GM23338 (cell line): ENCODE results near the gene EREG. TPM values are rescaled to one million over a fixed set of nuclear protein-coding genes. Genes with fewer than 3 reads are reported as not detected.

Source experiments
- ATAC-seq: fragments of 200-7000 bp; cut with Tn5 transposase; 3 replicates; pipeline ENCODE4 v1.9.1; 2020
- DNase-seq: peaks from one replicate; pipeline ENCODE4 v3.0.0-alpha.2; 2015; ENCODE audit warnings: low spot score
- H2AFZ ChIP-seq: fragments of 200-600 bp; sonication (generic); 2 replicates; pipeline ENCODE4 v1.8.0; 2016; ENCODE audit warnings: antibody characterized with exemption, mild to moderate bottlenecking, moderate library complexity
- H3F3A ChIP-seq: fragments of 200-600 bp; sonication (generic); replicated peaks from 2 replicates; pipeline ENCODE4 v1.8.0; 2017; ENCODE audit warnings: antibody characterized with exemption, mixed run types, low read depth
- H3K27ac ChIP-seq: fragments of 200-600 bp; sonication (generic); 2 replicates; pipeline ENCODE4 v1.6.1; 2016; ENCODE audit warnings: low read depth
- H3K27me3 ChIP-seq: fragments of 200-600 bp; sonication (generic); 2 replicates; pipeline ENCODE4 v1.8.0; 2016; ENCODE audit warnings: mild to moderate bottlenecking, mixed run types, moderate library complexity; ENCODE audit not compliant: insufficient read depth
- H3K36me3 ChIP-seq: fragments of 200-600 bp; sonication (generic); 2 replicates; pipeline ENCODE4 v1.8.0; 2016; ENCODE audit warnings: mild to moderate bottlenecking; ENCODE audit not compliant: insufficient read depth
- H3K4me1 ChIP-seq: fragments of 200-600 bp; sonication (generic); 2 replicates; pipeline ENCODE4 v1.8.0; 2016; ENCODE audit warnings: mild to moderate bottlenecking, moderate library complexity; ENCODE audit not compliant: insufficient read depth
- H3K4me2 ChIP-seq: fragments of 200-600 bp; sonication (generic); 2 replicates; pipeline ENCODE4 v1.7.1; 2017; ENCODE audit warnings: mixed run types
- H3K4me3 ChIP-seq: fragments of 200-600 bp; sonication (generic); 2 replicates; pipeline ENCODE4 v1.6.1; 2016; ENCODE audit warnings: mixed run types
- H3K79me2 ChIP-seq: fragments of 200-600 bp; sonication (generic); replicated peaks from 2 replicates; pipeline ENCODE4 v1.8.0; 2017; ENCODE audit warnings: mild to moderate bottlenecking; ENCODE audit not compliant: insufficient read depth
- H3K9me2 ChIP-seq: fragments of 200-600 bp; sonication (generic); 2 replicates; pipeline ENCODE4 v1.8.0; 2017; ENCODE audit not compliant: insufficient read depth
- H4K20me1 ChIP-seq: fragments of 200-600 bp; sonication (generic); replicated peaks from 2 replicates; pipeline ENCODE4 v1.8.0; 2017; ENCODE audit warnings: mild to moderate bottlenecking; ENCODE audit not compliant: insufficient read depth
- H3K27ac Mint-ChIP-seq: 2 replicates; pipeline ENCODE4 v1.8.0; 2020; ENCODE audit warnings: inconsistent platforms, mild to moderate bottlenecking, moderate library complexity, mixed read lengths
- H3K27me3 Mint-ChIP-seq: 3 replicates; pipeline ENCODE4 v1.8.0; 2022; ENCODE audit warnings: low read depth, mild to moderate bottlenecking, moderate library complexity, mixed read lengths, inconsistent platforms; ENCODE audit not compliant: insufficient read depth, poor library complexity
- H3K36me3 Mint-ChIP-seq: 3 replicates; pipeline ENCODE4 v1.8.0; 2021; ENCODE audit warnings: low read depth, mild to moderate bottlenecking, inconsistent platforms, moderate library complexity, mixed read lengths
- H3K4me1 Mint-ChIP-seq: 3 replicates; pipeline ENCODE4 v1.8.0; 2020; ENCODE audit warnings: mild to moderate bottlenecking, inconsistent platforms, mixed read lengths
- H3K4me3 Mint-ChIP-seq: 3 replicates; pipeline ENCODE4 v1.8.0; 2021; ENCODE audit warnings: moderate library complexity, mild to moderate bottlenecking, inconsistent platforms, mixed read lengths
- H3K9me3 Mint-ChIP-seq: 3 replicates; pipeline ENCODE4 v1.8.0; 2020; ENCODE audit warnings: moderate library complexity, mild to moderate bottlenecking, inconsistent platforms, mixed read lengths
- CREB1 ChIP-seq: fragments of 250-450 bp; sonication (Bioruptor Pico); IDR thresholded peaks from 2 replicates; pipeline ENCODE4 v1.5.0; 2020; ENCODE audit warnings: low read depth, mild to moderate bottlenecking, moderate library complexity
- EZH2 ChIP-seq: fragments of 200-600 bp; sonication (generic); IDR thresholded peaks from one replicate; pipeline ENCODE4 v1.8.0; 2017; ENCODE audit warnings: antibody characterized with exemption, mild to moderate bottlenecking, low read depth; ENCODE audit not compliant: unreplicated experiment
- EZH2phosphoT487 ChIP-seq: fragments of 200-600 bp; sonication (generic); IDR thresholded peaks from one replicate; pipeline ENCODE4 v1.8.1; 2018; ENCODE audit warnings: antibody characterized with exemption; ENCODE audit not compliant: unreplicated experiment
- JUNB ChIP-seq: IDR thresholded peaks from one replicate; pipeline ENCODE4 v1.6.1; 2016; ENCODE audit warnings: antibody characterized with exemption; ENCODE audit not compliant: unreplicated experiment
- NANOG ChIP-seq: IDR thresholded peaks from 2 replicates; pipeline ENCODE4 v1.6.1; 2016; ENCODE audit warnings: antibody characterized with exemption, borderline replicate concordance
- POLR2AphosphoS5 ChIP-seq: IDR thresholded peaks from 2 replicates; pipeline ENCODE4 v1.6.1; 2016; ENCODE audit warnings: antibody characterized with exemption, low read depth
- STAT1 ChIP-seq: IDR thresholded peaks from one replicate; pipeline ENCODE4 v1.6.1; 2016; ENCODE audit warnings: antibody characterized with exemption; ENCODE audit not compliant: unreplicated experiment
- ZNF114 ChIP-seq: fragments of 250-450 bp; sonication (Bioruptor Pico); IDR thresholded peaks from 2 replicates; pipeline ENCODE4 v1.5.0; 2020; ENCODE audit warnings: mild to moderate bottlenecking, moderate library complexity
- ZNF331 ChIP-seq: fragments of 250-450 bp; sonication (Bioruptor Pico); IDR thresholded peaks from 2 replicates; pipeline ENCODE4 v1.5.0; 2020; ENCODE audit warnings: low read depth, mild to moderate bottlenecking, moderate library complexity
- polyA plus RNA-seq: library from polyadenylated mRNA; unstranded; fragments of >200 nt; fragmentation: Nextera tagmentation; extraction: Ambion mirVana; gene quantifications from 2 replicates; pipeline ENCODE4 v1.2.1, GENCODE V29; 2016
- total RNA-seq: library from RNA; depleted of rRNA; stranded (reverse); fragments of >200 nt; shearing (Covaris generic); gene quantifications from 2 replicates; pipeline ENCODE4 v1.2.3, GENCODE V29; 2014
- TF ChIP-seq, protein P1 (sequence below): IDR thresholded peaks from 2 replicates; pipeline ENCODE4 v1.6.1; 2016; ENCODE audit warnings: antibody characterized with exemption
- TF ChIP-seq, protein P2 (sequence below): IDR thresholded peaks from one replicate; pipeline ENCODE4 v1.6.1; 2018; ENCODE audit warnings: antibody characterized with exemption; ENCODE audit not compliant: unreplicated experiment
- TF ChIP-seq, protein P3 (sequence below): fragments of 250-450 bp; sonication (Bioruptor Pico); IDR thresholded peaks from 2 replicates; pipeline ENCODE4 v1.5.0; 2020; ENCODE audit warnings: mild to moderate bottlenecking, moderate library complexity
- TF ChIP-seq, protein P4 (sequence below), 2 experiments: fragments of 200-600 bp in 1 of 2; sonication (generic) in 1 of 2; conservative IDR thresholded peaks; 2 replicates each; pipeline versions ENCODE4 v1.5.1 to v1.6.1; 2016 to 2017; ENCODE audit warnings: antibody characterized with exemption in 2 of 2, low read depth in 2 of 2, mild to moderate bottlenecking in 2 of 2, moderate library complexity in 1 of 2

EREG gene
- total and polyA plus RNA-seq, 2 experiments from 2014 or later = not detected

DNA sequence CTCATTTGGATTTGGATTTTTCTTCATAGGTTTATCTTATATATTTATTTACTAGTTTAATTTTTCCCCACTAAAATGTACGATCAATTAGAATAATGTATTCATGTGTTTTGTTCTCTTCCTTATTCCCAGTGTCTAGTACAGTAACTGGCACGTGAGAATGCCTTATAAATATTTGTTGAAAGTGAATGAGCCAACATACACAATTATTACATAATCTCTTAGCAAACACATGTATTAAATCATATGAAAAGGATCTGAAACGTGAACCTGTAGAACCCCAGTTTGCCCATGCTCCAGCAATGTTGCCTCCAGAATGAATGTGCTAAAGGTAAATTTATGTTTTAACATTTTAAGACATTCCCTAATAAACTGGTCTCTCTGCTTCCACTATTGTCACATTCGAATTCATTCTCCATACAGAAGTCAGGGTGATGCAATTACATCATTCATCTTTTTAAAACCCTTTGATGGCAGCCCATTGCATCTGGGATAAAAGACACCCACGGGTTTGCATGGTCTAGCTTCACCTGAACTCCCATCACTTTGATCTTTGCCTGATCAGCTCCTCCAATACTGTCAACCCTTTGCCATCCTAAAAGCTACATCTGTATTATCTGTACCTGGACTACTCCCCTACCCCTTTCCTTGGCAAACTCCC is 49.3 kb downstream of the EREG start:
- no peak for ATAC-seq
- H3K4me1 Mint-ChIP-seq = peaks cover 16% of the 10 kb centered on the region
- H4K20me1 ChIP-seq = no peaks in the 10 kb centered on the region
- no peaks in the 10 kb centered on the region for H3K27me3 Mint-ChIP-seq
- no peaks in the 10 kb centered on the region for H3K27me3 ChIP-seq
- H3K9me3 Mint-ChIP-seq = peaks cover 4% of the 10 kb centered on the region; the same call in 2 of the 3 replicates
- no peak overlapping the region for H3K27ac ChIP-seq
- H3F3A ChIP-seq = no peaks in the 10 kb centered on the region
- H3K4me3 Mint-ChIP-seq = no peak overlapping the region
- H3K4me1 ChIP-seq = peaks cover 21% of the 10 kb centered on the region
- no peak for DNase-seq
- H3K36me3 ChIP-seq = no peaks in the 10 kb centered on the region
- H3K79me2 ChIP-seq = no peaks in the 10 kb centered on the region
- no peak for TF ChIP-seq ZNF331 (CRISPR knock-in tag)
- TF ChIP-seq EZH2phosphoT487 = no peak
- TF ChIP-seq, protein P1, sequence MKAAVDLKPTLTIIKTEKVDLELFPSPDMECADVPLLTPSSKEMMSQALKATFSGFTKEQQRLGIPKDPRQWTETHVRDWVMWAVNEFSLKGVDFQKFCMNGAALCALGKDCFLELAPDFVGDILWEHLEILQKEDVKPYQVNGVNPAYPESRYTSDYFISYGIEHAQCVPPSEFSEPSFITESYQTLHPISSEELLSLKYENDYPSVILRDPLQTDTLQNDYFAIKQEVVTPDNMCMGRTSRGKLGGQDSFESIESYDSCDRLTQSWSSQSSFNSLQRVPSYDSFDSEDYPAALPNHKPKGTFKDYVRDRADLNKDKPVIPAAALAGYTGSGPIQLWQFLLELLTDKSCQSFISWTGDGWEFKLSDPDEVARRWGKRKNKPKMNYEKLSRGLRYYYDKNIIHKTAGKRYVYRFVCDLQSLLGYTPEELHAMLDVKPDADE = no peak
- no peak for TF ChIP-seq POLR2AphosphoS5
- no peak for TF ChIP-seq NANOG
- TF ChIP-seq, protein P2, sequence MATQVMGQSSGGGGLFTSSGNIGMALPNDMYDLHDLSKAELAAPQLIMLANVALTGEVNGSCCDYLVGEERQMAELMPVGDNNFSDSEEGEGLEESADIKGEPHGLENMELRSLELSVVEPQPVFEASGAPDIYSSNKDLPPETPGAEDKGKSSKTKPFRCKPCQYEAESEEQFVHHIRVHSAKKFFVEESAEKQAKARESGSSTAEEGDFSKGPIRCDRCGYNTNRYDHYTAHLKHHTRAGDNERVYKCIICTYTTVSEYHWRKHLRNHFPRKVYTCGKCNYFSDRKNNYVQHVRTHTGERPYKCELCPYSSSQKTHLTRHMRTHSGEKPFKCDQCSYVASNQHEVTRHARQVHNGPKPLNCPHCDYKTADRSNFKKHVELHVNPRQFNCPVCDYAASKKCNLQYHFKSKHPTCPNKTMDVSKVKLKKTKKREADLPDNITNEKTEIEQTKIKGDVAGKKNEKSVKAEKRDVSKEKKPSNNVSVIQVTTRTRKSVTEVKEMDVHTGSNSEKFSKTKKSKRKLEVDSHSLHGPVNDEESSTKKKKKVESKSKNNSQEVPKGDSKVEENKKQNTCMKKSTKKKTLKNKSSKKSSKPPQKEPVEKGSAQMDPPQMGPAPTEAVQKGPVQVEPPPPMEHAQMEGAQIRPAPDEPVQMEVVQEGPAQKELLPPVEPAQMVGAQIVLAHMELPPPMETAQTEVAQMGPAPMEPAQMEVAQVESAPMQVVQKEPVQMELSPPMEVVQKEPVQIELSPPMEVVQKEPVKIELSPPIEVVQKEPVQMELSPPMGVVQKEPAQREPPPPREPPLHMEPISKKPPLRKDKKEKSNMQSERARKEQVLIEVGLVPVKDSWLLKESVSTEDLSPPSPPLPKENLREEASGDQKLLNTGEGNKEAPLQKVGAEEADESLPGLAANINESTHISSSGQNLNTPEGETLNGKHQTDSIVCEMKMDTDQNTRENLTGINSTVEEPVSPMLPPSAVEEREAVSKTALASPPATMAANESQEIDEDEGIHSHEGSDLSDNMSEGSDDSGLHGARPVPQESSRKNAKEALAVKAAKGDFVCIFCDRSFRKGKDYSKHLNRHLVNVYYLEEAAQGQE = no peak
- no peak for TF ChIP-seq STAT1
- TF ChIP-seq ZNF114 = no peak
- no peak for TF ChIP-seq CREB1 (CRISPR knock-in tag)
- TF ChIP-seq JUNB = no peak
- TF ChIP-seq EZH2 = no peak
- TF ChIP-seq, protein P3, sequence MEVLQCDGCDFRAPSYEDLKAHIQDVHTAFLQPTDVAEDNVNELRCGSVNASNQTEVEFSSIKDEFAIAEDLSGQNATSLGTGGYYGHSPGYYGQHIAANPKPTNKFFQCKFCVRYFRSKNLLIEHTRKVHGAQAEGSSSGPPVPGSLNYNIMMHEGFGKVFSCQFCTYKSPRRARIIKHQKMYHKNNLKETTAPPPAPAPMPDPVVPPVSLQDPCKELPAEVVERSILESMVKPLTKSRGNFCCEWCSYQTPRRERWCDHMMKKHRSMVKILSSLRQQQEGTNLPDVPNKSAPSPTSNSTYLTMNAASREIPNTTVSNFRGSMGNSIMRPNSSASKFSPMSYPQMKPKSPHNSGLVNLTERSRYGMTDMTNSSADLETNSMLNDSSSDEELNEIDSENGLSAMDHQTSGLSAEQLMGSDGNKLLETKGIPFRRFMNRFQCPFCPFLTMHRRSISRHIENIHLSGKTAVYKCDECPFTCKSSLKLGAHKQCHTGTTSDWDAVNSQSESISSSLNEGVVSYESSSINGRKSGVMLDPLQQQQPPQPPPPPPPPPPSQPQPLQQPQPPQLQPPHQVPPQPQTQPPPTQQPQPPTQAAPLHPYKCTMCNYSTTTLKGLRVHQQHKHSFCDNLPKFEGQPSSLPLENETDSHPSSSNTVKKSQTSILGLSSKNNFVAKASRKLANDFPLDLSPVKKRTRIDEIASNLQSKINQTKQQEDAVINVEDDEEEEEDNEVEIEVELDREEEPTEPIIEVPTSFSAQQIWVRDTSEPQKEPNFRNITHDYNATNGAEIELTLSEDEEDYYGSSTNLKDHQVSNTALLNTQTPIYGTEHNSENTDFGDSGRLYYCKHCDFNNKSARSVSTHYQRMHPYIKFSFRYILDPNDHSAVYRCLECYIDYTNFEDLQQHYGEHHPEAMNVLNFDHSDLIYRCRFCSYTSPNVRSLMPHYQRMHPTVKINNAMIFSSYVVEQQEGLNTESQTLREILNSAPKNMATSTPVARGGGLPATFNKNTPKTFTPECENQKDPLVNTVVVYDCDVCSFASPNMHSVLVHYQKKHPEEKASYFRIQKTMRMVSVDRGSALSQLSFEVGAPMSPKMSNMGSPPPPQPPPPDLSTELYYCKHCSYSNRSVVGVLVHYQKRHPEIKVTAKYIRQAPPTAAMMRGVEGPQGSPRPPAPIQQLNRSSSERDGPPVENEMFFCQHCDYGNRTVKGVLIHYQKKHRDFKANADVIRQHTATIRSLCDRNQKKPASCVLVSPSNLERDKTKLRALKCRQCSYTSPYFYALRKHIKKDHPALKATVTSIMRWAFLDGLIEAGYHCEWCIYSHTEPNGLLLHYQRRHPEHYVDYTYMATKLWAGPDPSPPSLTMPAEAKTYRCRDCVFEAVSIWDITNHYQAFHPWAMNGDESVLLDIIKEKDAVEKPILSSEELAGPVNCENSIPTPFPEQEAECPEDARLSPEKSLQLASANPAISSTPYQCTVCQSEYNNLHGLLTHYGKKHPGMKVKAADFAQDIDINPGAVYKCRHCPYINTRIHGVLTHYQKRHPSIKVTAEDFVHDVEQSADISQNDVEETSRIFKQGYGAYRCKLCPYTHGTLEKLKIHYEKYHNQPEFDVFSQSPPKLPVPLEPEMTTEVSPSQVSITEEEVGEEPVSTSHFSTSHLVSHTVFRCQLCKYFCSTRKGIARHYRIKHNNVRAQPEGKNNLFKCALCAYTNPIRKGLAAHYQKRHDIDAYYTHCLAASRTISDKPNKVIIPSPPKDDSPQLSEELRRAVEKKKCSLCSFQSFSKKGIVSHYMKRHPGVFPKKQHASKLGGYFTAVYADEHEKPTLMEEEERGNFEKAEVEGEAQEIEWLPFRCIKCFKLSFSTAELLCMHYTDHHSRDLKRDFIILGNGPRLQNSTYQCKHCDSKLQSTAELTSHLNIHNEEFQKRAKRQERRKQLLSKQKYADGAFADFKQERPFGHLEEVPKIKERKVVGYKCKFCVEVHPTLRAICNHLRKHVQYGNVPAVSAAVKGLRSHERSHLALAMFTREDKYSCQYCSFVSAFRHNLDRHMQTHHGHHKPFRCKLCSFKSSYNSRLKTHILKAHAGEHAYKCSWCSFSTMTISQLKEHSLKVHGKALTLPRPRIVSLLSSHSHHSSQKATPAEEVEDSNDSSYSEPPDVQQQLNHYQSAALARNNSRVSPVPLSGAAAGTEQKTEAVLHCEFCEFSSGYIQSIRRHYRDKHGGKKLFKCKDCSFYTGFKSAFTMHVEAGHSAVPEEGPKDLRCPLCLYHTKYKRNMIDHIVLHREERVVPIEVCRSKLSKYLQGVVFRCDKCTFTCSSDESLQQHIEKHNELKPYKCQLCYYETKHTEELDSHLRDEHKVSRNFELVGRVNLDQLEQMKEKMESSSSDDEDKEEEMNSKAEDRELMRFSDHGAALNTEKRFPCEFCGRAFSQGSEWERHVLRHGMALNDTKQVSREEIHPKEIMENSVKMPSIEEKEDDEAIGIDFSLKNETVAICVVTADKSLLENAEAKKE (CRISPR knock-in tag) = no peak
- TF ChIP-seq, protein P4, sequence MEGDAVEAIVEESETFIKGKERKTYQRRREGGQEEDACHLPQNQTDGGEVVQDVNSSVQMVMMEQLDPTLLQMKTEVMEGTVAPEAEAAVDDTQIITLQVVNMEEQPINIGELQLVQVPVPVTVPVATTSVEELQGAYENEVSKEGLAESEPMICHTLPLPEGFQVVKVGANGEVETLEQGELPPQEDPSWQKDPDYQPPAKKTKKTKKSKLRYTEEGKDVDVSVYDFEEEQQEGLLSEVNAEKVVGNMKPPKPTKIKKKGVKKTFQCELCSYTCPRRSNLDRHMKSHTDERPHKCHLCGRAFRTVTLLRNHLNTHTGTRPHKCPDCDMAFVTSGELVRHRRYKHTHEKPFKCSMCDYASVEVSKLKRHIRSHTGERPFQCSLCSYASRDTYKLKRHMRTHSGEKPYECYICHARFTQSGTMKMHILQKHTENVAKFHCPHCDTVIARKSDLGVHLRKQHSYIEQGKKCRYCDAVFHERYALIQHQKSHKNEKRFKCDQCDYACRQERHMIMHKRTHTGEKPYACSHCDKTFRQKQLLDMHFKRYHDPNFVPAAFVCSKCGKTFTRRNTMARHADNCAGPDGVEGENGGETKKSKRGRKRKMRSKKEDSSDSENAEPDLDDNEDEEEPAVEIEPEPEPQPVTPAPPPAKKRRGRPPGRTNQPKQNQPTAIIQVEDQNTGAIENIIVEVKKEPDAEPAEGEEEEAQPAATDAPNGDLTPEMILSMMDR (conservative IDR thresholded peaks at IDR 0.05; ENCODE audit: low read depth in 2 of 2) = no peak
- no peak overlapping the region for H3K4me3 ChIP-seq
- H3K9me2 ChIP-seq = no peaks in the 10 kb centered on the region
- H2AFZ ChIP-seq = no peak overlapping the region
- no peaks in the 10 kb centered on the region for H3K36me3 Mint-ChIP-seq
- H3K27ac Mint-ChIP-seq = no peak overlapping the region
- no peak overlapping the region for H3K4me2 ChIP-seq
